Natural killer cell (primary cell): ENCODE results near the gene ACER3. TPM values are rescaled to one million over a fixed set of nuclear protein-coding genes. Genes with fewer than 3 reads are reported as not detected.
"Not testable (repeated sequence)": the region's sequence is repeated elsewhere in the genome, so short reads cannot be mapped to it uniquely, and the experiment has no call there.

Source experiments
- ATAC-seq, 3 donors: fragments of 150-1000 bp in 2 of 3; fragments of 200-7000 bp in 1 of 3; cut with Tn5 transposase; 1 replicate in 1 of 3; 2 replicates in 2 of 3; pipeline ENCODE4 v1.10.0; 2021; ENCODE audit warnings: mild to moderate bottlenecking in 2 of 3, moderate library complexity in 2 of 3
- DNase-seq, 2 donors: peaks; one replicate each; pipeline versions ENCODE4 v3.0.0 to v3.0.0-alpha.2; 2013 to 2021; ENCODE audit warnings: mixed read lengths in 1 of 2
- H3K27ac ChIP-seq: one replicate; pipeline ENCODE4 v1.5.1; 2013; ENCODE audit warnings: mild to moderate bottlenecking, low read length
- H3K27me3 ChIP-seq: one replicate; pipeline ENCODE4 v1.6.1; 2013; ENCODE audit warnings: low read length; ENCODE audit not compliant: control insufficient read depth, insufficient read depth
- H3K36me3 ChIP-seq: one replicate; pipeline ENCODE4 v1.6.1; 2013; ENCODE audit warnings: low read length; ENCODE audit not compliant: control insufficient read depth, insufficient read depth
- H3K4me1 ChIP-seq: one replicate; pipeline ENCODE4 v1.6.1; 2013; ENCODE audit warnings: low read length; ENCODE audit not compliant: control insufficient read depth, insufficient read depth
- H3K4me3 ChIP-seq: one replicate; pipeline ENCODE4 v1.5.1; 2013; ENCODE audit warnings: low read length
- H3K9me3 ChIP-seq: one replicate; pipeline ENCODE4 v1.6.1; 2013; ENCODE audit warnings: low read length; ENCODE audit not compliant: control insufficient read depth, insufficient read depth
- H3K27ac Mint-ChIP-seq, 2 donors: one replicate each; pipeline ENCODE4 v1.8.0; 2022; ENCODE audit warnings: mild to moderate bottlenecking in 2 of 2, mixed read lengths in 2 of 2, moderate library complexity in 1 of 2
- H3K27me3 Mint-ChIP-seq, 2 donors: one replicate each; pipeline ENCODE4 v1.8.0; 2022; ENCODE audit warnings: low read depth in 2 of 2, mixed read lengths in 2 of 2
- H3K36me3 Mint-ChIP-seq: one replicate; pipeline ENCODE4 v1.8.0; 2022; ENCODE audit warnings: mixed read lengths
- H3K4me1 Mint-ChIP-seq, 2 donors: one replicate each; pipeline ENCODE4 v1.8.0; 2022; ENCODE audit warnings: mixed read lengths in 2 of 2
- H3K4me3 Mint-ChIP-seq: one replicate; pipeline ENCODE4 v1.8.0; 2022; ENCODE audit warnings: mild to moderate bottlenecking, moderate library complexity, mixed read lengths
- H3K9me3 Mint-ChIP-seq, 2 donors: one replicate each; pipeline ENCODE4 v1.8.0; 2022; ENCODE audit warnings: mixed read lengths in 2 of 2
- WGBS: methylation state at CpG from one replicate; pipeline ENCODE4 v1.1.7; 2013; ENCODE audit warnings: missing lambda C conversion rate; ENCODE audit not compliant: insufficient coverage; 5-methylcytosine and 5-hydroxymethylcytosine counted together
- intact Hi-C: fragments of 100-400 bp; cut with micrococcal nuclease; formaldehyde crosslinking; loops from one replicate; pipeline ENCODE4 v1.14.2; 2022
- total RNA-seq, 4 donors: library from RNA; stranded (reverse); fragments of 120-200 nt in 1 of 4; gene quantifications; one replicate each; pipeline versions ENCODE4 v1.2.3 to v1.2.4, GENCODE V29; 2013 to 2022
- TF ChIP-seq, protein P1 (sequence below): fragments of 200-600 bp; IDR thresholded peaks from one replicate; pipeline ENCODE4 v1.8.0; 2022; ENCODE audit warnings: antibody characterized with exemption

Gene ACER3
- total RNA-seq, 3 donors from 2014 or later (not counting 1 experiment from before 2014, with no cell fraction given): 12.1 to 14.8 (median 13.6) TPM

DNA sequence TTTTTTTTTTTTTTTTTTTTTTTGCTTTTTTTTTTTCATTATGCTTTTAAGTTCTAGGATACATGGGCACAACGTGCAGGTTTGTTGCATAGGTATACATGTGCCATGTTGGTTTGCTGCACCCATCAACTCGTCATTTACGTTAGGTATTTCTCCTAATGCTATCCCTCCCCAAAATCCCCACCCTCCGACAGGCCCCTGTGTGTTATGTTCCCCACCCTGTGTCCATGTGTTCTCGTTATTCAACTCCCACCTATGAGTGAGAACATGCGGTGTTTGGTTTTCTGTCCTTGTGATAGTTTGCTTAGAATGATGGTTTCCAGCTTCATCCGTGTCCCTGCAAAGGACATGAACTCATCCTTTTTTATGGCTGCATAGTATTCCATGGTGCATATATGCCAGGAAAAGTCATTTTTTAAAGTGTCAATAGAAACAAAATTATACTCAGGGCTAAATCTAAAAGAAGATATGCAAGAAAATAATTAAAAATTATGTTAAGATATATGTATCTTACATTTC is 187.3 kb downstream of the ACER3 start:
- not testable (repeated sequence) for H3K9me3 Mint-ChIP-seq, H3K36me3 ChIP-seq, H3K27ac ChIP-seq, H3K4me3 Mint-ChIP-seq, H3K27me3 ChIP-seq, H3K36me3 Mint-ChIP-seq, H3K4me1 ChIP-seq, DNase-seq, H3K9me3 ChIP-seq, H3K4me3 ChIP-seq
- peaks cover 13 to 20% of the 10 kb centered on the region in 2 donors for H3K4me1 Mint-ChIP-seq
- H3K27me3 Mint-ChIP-seq: peaks cover 16 to 17% of the 10 kb centered on the region in 2 donors
- H3K27ac Mint-ChIP-seq: peak overlapping the region; percentile 47 to 74
- intact Hi-C loops: loop anchor here (1.0 kb wide), 2 partner anchors 43 to 140 kb away; no protein-coding TSS in a partner anchor
- WGBS: 80% methylated on average over 3 of the region's 7 CpGs
- peak in 1 of 3 donors; percentile 1 for ATAC-seq
- TF ChIP-seq, protein P1, sequence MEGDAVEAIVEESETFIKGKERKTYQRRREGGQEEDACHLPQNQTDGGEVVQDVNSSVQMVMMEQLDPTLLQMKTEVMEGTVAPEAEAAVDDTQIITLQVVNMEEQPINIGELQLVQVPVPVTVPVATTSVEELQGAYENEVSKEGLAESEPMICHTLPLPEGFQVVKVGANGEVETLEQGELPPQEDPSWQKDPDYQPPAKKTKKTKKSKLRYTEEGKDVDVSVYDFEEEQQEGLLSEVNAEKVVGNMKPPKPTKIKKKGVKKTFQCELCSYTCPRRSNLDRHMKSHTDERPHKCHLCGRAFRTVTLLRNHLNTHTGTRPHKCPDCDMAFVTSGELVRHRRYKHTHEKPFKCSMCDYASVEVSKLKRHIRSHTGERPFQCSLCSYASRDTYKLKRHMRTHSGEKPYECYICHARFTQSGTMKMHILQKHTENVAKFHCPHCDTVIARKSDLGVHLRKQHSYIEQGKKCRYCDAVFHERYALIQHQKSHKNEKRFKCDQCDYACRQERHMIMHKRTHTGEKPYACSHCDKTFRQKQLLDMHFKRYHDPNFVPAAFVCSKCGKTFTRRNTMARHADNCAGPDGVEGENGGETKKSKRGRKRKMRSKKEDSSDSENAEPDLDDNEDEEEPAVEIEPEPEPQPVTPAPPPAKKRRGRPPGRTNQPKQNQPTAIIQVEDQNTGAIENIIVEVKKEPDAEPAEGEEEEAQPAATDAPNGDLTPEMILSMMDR: peak; percentile 1

DNA sequence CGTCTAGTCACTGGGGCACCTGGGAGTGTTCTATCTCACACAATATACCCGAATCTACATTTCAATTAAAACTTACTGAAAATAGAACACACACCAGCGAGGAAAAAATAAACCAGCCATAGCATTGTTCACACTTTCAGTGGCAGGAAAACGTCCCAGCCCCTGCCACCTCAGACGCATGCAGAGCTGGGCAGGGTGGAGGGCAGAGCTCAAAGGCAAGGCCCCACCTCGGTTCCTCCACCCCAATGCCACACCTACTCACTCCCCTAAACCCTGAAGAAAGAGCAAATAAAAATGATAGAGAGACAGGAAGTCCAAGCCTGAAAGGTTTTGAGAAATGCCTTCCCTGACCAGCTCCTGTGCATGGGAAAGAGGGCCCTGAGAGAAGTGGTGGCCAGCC is 188.3 kb downstream of the ACER3 start:
- Mint-ChIP-seq H3K27ac (peak overlapping the region in 1 of 2 donors; percentile 15), H3K4me3 (no peak overlapping the region), H3K27me3 (peaks cover 13 to 14% of the 10 kb centered on the region in 2 donors), H3K4me1 (peaks cover 13 to 20% of the 10 kb centered on the region in 2 donors), H3K36me3 (no peaks in the 10 kb centered on the region), H3K9me3 (no peaks in the 10 kb centered on the region)
- Histone ChIP-seq H3K36me3 (no peaks in the 10 kb centered on the region), H3K27ac (no peak overlapping the region), H3K4me3 (no peak overlapping the region), H3K4me1 (peaks cover 7% of the 10 kb centered on the region), H3K27me3 (peaks cover 7% of the 10 kb centered on the region), H3K9me3 (no peaks in the 10 kb centered on the region)
- no peak for ATAC-seq
- TF ChIP-seq, protein P1: no peak
- no peak for DNase-seq
- 50% methylated on average over 5 of the region's 6 CpGs for WGBS
- intact Hi-C loops: no loop called here

DNA sequence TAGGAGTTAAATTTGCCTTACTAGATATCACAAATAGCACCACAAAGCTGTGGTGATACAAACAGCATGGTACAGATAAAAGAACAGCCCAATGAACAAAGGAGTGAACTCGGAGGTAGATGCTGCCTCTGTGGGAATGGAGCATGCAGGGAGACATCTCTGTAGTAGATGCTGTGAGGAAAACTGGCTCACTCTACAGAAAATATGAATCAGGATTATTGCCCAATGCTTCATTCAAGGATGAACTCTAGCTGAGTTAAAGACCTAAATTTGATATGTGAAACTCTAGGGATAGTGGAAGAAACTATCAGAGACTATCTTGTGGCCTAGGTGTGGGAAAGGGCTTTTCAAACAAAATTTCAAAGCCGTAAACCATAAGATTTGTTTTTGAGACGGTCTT is 190.8 kb downstream of the ACER3 start:
- TF ChIP-seq, protein P1: no peak
- H3K27me3 ChIP-seq: no peaks in the 10 kb centered on the region
- ATAC-seq (no peak), DNase-seq (no peak)
- H3K36me3 ChIP-seq: no peaks in the 10 kb centered on the region
- Mint-ChIP-seq H3K4me3 (no peak overlapping the region), H3K27me3 (peaks cover 0 to 3% of the 10 kb centered on the region in 2 donors), H3K4me1 (peaks cover 13 to 15% of the 10 kb centered on the region in 2 donors), H3K9me3 (no peaks in the 10 kb centered on the region), H3K36me3 (no peaks in the 10 kb centered on the region), H3K27ac (no peak overlapping the region)
- peaks cover 5% of the 10 kb centered on the region for H3K9me3 ChIP-seq
- WGBS: 81% methylated on average over 3 of the region's 3 CpGs
- peaks cover 4% of the 10 kb centered on the region for H3K4me1 ChIP-seq
- no peak overlapping the region for H3K27ac ChIP-seq
- intact Hi-C loops: no loop called here
- H3K4me3 ChIP-seq: no peak overlapping the region

DNA sequence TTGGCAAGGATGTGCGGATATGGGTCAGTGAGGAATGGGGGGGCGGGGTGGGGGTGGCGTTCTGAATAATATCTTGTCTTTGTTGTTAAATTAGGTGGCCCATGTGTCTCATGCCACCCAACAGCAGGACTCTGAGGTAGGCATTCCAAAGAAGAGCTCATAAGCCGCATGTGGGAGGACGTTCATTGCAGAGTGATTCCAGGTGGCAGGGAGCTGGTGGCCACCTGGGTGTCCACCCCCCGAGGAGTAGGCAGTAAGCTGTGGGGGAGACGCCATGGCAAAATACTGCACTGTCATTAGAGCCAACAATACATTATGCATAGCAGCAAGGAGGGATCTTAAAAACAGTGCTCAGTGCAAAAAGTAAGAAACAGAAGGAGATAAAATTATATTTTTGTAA is 191.8 kb downstream of the ACER3 start:
- intact Hi-C loops: no loop called here

More for the DNA sequence above, 191.8 kb downstream of the ACER3 start:
- Histone ChIP-seq H3K27ac (no peak overlapping the region), H3K9me3 (peaks cover 14% of the 10 kb centered on the region), H3K36me3 (no peaks in the 10 kb centered on the region), H3K27me3 (no peaks in the 10 kb centered on the region), H3K4me1 (no peaks in the 10 kb centered on the region), H3K4me3 (no peak overlapping the region)
- peaks cover 2 to 3% of the 10 kb centered on the region in 2 donors for H3K9me3 Mint-ChIP-seq
- H3K4me1 Mint-ChIP-seq: peaks cover 5 to 6% of the 10 kb centered on the region in 2 donors
- H3K27me3 Mint-ChIP-seq: no peaks in the 10 kb centered on the region
- DNase-seq (no peak), ATAC-seq (no peak)
- H3K27ac Mint-ChIP-seq: no peak overlapping the region
- WGBS: 91% methylated on average over 6 of the region's 7 CpGs
- H3K36me3 Mint-ChIP-seq: no peaks in the 10 kb centered on the region
- TF ChIP-seq, protein P1: no peak
- no peak overlapping the region for H3K4me3 Mint-ChIP-seq
